HG03045 (cell line): ENCODE data around the gene PLXNB1.

Experiments used
- ATAC-seq: cut with Tn5 transposase; IDR thresholded peaks from one replicate; pipeline ENCODE4 v1.9.1; 2021; ENCODE audit warnings: mild to moderate bottlenecking, moderate library complexity; ENCODE audit not compliant: unreplicated experiment

PLXNB1 gene

DNA sequence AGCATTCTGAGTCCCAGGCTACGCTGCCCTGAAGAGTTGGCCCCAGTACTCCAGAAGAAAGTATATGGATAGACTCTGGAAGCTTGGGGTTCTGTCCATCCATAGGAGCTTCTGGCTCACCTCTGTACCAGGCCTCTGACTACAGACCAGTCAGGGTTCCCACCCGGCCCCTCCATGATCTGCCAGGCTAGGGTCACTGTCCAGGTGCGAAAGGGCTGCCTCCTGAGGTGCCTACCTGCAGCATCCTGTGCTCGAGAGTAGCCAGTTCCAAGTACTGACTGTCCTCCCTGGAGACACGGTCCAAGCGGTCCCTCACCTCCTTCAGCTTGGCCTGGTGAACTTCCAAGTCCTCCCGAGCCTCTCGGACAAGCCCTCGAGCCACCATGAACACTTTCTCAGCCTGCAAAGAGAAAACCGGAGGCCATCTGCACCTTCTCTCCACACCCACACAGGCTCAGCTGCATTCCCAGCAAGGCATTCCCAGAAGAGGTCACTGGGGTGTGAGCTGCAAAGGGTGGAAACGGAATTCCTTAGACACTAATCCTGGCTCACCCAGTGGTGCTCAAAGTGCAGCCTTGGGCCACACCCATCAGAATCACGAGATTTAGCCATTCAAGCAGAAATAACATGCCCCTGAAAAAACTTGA is 3.7 kb upstream of the PLXNB1 start:
- no peak for ATAC-seq

DNA sequence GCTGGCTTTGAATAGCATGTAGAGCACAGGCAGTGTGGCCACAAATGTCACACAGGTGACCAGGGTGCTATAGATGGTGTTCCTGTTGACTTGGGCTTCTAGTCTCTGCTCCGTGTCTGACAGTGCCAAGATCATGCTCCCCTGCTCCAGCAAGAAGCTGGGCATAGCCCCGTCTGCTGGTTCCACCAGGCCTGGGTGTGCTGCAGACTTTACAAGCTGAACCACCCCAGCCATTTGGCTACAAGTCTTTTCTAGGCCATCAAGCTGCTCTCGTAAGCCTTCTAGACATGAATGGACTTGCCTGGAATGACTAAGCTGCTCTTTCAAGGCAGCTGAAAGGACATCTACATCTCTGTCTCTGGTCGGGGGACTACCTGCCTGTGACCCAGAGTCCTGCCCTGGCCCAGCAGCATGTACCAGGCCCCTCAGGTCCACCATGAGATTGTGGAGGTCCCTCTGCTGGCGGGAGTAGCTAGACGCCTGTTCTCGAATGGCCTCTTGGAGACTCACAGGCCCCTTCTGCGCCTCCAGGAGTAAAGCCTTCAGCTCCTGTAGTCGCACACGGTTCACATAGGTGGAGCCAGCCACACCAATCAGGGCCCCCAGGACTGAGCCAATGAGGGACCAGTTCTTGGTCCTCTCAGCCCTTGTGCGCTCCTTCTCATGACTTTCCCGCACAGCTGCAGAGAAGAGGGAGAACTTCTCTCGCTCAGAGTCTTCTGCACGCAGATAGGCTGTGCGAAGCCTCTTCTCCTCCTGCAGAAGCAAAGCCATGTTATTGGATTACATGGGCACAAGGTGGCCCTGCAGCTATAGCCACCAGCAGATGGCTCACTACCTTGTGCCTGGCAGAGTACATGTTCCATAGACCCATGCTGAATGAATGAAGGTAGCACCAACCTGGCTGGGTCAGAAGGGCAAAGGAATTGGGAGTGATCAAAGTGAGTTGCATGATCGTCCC is 2.8 kb upstream of the PLXNB1 start:
- ATAC-seq = no peak

DNA sequence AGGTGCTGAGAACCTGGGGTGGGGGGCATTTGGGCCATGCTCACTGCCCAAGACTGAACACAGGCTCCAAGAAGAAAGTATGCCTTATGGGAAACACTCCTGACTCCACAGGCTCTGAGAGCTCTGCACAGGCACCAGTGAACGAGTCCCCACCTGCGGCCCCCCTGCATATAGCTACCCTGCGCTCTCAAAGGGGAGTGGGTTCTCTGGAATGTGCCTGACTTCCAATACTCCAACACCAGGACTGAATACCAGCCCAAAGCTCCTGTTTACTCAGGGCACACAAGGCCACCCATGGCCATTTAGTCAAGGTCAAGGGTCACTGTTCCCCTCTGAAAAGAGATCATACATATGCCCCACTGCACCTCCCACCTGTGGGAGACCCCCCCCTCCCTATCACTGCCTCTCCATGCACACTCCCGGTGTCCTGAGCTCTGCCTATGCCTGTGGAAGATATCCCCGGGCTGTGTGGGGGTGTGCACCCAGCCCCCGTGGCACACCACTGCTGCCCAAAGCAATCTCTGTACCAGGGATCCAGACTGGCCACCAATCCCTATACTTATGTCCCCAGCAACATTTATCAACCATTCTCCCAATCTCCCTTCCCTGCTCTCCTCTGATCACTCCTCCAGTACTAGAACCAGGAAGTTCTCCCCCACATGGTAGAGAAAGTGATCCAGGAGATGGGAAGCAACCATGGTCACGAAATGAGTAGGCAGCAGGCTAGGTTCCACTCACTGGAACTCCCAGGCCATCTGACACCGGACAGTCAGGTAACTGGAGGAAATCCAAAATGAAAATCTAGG is 1.5 kb upstream of the PLXNB1 start:
- no peak for ATAC-seq

DNA sequence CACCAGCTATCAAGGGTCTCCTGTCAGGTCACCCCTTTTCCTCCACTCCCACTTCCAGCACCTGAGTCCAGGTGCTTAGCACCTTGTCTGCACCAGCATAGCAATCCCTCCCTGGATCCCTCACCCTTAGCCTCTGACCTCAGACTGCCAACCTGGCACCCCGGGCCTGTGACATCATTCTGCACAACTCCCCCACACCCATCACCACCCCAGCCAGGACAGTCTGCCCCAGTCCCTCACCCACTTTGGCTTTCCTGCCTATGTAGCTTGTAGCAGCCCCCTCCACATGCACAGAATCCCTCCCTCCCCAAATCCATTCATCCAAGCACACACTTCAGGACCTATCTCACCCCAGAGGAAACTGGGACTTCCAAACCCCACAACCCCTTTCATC is 819 bp upstream of the PLXNB1 start:
- ATAC-seq = no peak

DNA sequence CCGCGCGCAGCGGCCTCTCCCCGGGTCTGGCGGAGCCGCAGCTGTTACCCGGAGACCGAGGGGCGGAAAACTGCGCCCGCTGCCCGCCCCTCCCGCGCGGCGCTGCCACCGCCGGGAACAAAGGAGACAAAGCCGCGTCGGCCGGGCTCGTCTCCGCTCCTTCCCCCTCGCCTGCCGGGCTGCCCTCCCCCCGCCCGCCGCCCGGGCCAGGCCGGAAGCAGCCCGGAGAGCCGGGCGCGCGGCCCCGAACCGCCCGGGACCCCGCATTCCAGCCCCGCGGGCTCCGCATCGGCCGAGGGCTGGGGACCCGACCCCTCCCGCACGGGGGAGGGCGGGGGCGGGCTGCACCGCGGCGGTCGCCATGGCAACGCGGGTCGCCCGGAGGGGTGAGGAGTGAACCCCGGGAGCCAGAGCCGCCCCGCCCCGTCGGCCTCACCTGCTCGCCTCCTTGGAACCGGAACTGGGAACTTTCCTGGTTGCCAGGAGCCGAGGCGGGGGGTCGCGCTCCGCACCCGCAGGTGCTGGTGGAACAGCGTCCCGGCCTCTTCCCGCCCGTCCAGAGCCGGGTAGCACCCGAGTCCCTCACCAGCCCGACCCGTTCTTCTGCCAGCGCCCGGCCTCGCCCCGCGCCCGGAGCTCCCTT is 448 bp downstream of the PLXNB1 start:
- no peak for ATAC-seq

DNA sequence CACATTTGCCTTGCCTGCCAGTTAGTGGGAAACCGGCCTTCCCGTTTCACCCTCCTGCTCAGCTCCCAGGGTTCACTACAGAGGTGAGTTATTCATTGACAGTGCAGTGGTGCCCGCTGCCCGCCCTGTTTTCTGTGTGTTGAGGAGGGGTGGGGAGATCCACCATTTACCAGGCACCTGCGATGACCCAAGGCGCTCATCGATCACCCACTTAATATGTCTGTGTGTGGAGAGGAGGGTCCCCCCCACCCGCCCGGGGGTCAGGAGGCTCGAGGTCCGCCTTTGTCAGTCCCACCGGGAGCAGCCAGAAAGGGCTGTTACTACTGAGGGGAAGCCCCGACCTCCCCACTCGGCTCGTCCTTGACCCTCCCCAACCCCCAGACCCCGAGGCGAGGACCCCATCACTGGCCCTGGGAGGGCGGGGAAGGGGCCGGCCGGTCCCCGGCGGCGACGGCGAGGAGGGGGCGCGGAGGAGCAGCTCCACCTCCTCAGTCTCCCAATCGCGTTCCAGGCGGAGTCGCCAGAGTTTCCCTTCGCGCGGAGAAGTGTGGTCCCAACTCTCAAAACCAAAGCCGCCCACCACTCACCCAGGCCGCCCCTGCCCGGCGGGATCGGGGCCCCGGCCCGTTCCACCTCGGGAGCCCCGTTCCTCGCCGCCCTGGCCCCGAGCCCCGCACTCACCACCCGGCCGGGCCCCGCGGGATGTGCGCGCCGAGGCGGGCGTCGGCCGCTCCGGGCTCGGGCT is 1.1 kb downstream of the PLXNB1 start:
- no peak for ATAC-seq

DNA sequence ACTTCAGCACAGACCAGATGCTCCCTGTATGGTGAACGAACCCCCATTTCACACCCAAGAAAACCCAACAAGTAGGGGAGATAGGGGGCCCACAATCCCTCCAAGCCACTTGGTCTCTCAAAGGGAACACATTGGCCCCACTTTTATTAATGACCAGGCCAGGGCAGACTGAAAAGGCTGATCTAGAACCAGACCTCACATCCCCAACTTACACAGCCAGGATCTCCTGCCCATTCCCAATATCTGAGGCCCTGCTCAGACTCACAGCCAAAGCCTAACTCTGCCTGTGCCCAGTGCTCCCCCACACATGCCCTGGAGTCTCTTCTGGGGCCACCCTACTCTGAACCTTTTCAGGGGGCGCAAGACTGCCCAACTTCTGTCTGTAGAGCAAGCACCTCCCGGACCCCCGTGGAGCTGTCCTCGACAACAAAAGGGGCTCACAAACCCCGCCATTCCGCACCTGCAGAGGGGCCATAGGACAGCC is 1.8 kb downstream of the PLXNB1 start:
- no peak for ATAC-seq

DNA sequence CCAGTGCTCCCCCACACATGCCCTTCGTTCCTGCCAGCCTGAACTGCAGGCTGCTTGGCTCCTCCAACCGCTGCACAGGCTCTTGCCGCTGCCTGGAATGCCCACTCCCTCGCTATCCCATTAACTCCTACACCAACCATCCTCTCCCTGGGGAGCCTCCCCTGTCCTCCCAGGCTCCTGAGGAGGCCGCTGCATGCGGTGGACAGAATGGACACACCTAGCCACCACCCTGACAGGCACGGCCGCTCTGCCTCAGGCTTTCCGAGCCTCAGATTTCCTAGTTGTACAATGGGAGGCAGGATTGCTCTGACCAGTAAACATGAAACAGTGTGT is 2.3 kb downstream of the PLXNB1 start:
- ATAC-seq = no peak

DNA sequence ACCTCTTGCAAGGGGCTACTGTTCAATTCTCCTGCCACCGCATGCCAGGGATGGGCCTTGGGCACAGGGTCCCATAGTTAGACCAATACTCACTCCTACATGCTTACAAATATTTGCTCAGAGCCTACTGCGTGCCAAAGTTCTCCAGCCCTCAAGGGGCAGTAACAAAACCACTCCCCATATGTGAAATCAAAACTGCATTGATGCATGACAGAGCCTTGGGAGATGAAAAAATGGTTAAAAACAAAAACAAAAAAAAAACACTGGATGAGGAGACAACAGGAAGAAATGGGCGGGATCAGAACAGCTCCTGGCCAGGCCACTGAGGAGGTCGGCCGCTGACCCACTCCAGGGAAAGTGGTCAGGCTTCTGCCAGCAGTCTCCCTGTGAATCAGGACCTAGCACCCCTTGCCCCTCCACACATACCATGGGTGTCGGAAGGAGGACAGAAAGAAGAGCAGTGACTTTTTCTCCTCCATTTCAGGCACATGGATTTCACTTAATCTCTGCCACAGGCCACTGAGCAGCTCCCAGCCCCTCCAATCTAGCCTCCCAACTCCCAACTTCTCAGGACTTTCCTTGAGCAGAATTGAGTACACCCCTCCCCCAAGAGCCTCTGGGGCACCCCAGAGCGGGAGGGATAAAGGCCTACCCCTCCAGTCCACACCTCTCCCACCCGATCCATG is 2.8 kb downstream of the PLXNB1 start:
- no peak for ATAC-seq

DNA sequence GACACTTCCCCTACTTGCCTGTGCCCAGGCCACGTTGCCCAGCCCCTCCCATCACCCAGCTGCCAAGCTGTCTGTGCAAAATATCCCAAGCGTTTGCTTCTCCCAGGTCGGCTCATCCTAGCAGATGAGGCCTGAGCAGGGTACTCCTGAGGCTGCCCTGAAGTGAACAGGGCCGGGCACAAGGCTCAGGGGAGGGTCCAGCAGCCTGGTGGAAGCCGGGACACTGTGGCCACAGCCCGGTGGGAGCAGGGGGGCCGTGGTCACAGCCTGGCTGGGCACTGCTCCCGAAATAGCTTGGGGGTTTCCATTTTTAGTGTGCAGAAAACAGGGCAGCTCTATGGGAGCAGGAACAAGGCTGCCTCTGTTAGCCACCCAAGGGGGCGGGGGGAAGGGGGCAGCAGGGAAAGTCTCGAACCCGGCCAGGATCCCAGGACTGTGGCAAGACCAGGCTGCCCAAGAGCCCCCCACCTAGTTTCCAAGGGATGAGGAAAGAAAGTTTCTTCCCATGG is 3.4 kb downstream of the PLXNB1 start:
- no peak for ATAC-seq

DNA sequence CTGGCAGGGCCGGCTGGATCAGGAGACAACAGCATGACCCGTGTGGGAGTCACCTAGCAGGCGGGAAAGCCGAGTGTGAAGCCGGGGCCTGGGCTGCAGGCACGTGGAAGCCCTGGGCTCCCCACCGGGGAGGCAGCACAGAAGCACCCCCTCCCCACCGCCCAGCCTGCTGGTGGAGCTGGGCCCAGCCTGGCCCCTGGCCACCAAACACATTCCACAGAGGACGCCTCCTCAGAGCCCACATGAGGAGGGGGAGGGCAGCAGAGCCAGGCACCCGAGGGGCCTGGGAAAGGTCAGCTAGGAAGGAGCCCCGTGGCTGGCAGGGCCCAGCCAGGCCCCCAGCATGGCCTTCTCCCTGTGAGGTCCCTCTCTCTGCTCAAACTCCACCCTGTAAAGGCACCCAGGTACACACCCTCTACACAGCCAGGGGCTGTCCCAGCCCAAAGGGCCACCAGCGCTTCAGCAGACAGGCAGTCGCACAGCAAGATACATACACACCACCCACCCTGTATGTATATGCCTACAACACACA is 4.5 kb downstream of the PLXNB1 start:
- ATAC-seq = no peak

DNA sequence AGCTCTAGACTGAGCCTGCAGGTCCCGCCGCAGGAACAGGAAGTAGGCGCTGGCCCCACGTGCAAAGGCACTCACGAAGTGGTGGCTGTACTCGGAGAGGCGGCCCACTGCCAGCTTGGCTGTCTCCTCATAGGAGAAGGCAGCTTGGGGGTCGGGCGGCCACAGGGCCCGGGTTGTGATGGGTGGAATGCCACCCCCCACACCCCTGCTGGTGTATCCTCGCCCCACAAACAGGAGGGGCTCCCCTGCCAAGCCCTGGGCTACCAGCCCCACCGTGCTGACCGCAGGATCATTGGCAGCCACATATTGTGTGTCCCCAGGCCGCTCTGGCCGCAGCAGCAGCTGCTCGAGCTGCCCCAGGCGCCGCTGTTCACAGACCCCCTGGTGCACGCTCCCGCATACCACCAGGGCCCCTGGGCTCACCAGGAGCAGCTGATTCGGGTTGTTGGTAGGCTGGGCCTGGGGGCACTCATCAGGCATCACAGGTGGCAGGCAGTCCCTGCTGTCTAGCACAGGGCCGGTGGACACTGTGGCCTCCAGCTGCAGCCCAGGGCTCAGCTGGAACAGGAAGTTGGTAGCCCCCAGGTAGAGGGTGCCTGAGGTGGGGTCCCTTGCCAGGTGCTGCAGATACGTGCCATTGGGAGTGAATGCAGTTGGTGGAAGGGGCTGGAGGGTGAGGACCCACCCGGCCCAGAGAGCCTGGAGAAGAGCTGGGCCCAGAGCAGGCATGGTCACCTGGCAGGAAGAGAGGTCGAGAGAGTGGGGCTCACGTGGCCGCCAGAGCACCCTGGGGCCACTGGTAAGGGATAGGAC is 5.8 kb downstream of the PLXNB1 start:
- ATAC-seq = no peak

DNA sequence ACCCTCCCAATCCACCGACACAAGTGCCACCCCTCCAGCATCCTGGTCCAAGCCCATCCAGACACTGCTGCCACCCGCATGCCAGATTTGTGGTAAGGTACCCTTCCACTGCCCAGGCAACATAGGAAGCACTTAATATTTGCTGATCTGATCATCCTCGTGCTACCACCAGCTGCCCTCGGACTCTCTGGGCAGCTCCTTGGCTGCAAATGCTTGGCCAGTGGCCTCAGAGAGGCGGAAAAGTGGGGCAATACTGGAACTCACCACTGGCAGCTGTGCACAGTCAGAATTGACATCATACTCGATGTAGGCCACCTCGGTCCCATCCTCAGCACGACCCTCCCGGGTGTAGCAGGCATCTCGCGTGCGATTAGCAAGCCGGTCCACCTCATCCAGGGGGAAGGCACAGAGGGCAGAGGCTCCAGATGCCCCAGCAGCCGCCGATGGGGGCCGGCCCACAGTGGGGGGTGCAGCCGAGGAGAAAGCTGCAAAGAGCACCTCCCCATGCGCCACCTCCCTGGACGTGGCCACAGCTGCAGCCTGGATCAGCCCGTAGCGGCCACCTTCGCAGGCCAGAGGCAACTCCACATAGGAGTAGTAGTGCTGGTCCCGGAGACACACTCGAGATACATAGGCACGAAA is 6.5 kb downstream of the PLXNB1 start:
- no peak for ATAC-seq

DNA sequence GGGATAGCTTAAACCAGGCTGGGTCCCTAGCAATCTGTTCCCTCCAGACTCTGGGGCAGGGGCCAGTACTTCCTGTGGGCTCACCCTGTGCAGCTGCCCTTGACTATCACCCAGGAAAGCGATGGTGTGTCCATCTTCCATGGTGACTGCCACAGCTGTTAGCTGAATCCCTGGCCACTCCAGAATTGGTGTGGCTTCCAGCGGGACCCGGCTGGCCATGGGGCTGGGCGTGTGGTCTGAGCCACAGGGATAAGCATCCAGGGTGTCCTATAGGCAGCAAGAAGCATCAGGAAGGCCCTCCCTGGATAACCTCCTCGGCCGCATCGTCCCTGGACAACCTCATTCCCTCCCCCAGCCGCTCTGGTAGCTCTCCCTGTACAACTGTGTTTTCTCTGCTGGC is 7.2 kb downstream of the PLXNB1 start:
- no peak for ATAC-seq

DNA sequence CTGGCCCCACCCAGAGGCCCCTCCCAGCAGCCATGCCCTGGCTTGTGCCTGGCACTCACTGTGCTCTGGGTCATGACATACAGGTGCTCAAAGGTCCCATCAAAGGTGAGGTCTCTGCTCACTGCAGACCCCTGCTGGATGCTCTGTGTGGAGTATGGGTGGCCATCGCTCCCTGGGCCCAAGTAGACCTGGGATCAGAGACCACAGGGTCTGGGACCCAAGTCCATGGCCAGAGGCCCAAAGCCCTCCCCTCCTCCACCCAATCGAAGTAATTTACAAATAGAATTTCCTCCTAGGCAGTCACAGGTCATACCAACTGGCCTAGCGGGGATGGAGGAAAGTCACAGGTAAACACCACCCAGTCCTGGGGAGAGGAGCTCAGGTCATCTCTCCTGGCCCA is 7.6 kb downstream of the PLXNB1 start:
- ATAC-seq = no peak

DNA sequence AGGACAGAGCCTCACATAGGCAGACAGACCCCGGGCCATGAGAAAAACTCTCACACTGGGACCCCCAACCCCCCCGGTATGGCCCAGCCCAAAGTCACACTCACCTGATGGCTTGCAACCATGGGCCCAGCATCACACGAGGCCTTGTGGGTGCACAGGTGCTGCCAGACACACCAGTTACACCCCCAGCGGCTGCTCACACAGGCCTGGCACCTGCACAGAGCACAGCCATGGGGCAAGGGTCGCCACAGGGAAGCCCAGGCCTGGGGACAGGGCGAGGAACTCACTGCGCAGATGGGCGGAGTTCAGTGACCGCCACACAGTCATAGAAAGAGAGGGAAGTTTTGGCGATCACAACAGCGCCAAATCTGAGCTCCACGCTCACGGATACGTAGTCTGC is 9.3 kb downstream of the PLXNB1 start:
- no peak for ATAC-seq

DNA sequence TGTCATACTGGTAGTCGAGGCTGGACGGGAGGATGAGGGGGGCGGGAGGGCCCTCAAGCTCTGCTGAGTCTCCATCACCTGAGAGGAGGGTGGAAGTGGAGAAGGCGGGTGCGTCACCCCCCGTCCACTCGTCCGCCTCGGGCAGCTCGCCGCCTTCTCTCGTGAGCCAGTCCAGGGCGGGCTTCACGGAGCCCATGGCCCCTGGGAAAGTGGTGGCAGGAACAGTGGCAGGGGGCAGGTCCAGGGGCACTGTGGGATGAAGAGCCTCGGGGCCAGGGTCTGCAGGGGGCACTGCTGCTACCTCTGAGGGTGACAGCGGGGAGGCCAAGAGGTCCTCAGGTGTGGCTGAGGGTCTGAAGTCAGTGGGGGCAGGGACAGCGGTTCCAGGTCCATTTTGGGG is 10.3 kb downstream of the PLXNB1 start:
- ATAC-seq = no peak

DNA sequence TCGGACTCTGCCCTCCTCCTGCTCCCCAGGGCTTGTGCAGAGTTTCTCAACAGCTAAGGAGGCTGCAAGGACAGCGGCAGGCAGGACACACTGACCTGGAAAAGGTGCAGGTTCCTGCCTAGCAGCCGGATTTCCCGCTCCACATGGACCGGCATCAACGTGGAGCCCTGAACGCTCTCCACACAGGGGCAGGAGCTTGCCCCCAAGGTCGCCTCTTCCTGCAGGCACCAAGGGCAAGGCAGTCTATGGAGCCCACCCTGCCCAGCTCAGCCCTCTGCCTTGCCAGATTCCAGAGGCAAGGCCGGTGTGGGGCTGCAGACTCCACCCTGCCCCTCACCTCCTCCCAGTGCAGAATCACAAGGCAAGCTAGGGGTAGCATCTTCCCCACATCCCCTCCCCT is 10.7 kb downstream of the PLXNB1 start:
- no peak for ATAC-seq
